MCF 10A (cell line): ENCODE data around the gene PPCDC. TPM values are rescaled to one million over a fixed set of nuclear protein-coding genes. Genes with fewer than 3 reads are reported as not detected.

Experiments
- BruUV-seq: library from RNA; stranded (reverse); fragments of 400-500 nt; replicated peaks from 2 replicates; lab custom pipeline; 2021; lab: Mats Ljungman, UMichigan
- CTCF ChIA-PET: fragments of 300-600 bp; sonication (Branson Sonifier 250); formaldehyde crosslinking; extraction: SDS; loops from one replicate; lab custom pipeline; 2021; ENCODE audit warnings: antibody characterized with exemption, inconsistent platforms; lab: Yijun Ruan, JAX
- POLR2A ChIA-PET: fragments of 300-600, 350-650 bp; sonication (Branson Sonifier 250); formaldehyde crosslinking; extraction: SDS; loops from one replicate; lab custom pipeline; 2020; ENCODE audit warnings: antibody characterized with exemption, inconsistent platforms; lab: Yijun Ruan, JAX
- DNase-seq: peaks from one replicate; pipeline ENCODE4 v3.0.0-alpha.2; 2018; ENCODE audit not compliant: unreplicated experiment
- H3K27ac Mint-ChIP-seq: one replicate; pipeline ENCODE4 v1.8.0; 2022; ENCODE audit warnings: mild to moderate bottlenecking, low read depth, mixed read lengths; ENCODE audit not compliant: unreplicated experiment
- H3K27me3 Mint-ChIP-seq: one replicate; pipeline ENCODE4 v1.8.0; 2022; ENCODE audit warnings: mixed read lengths; ENCODE audit not compliant: insufficient read depth, unreplicated experiment
- H3K36me3 Mint-ChIP-seq: one replicate; pipeline ENCODE4 v1.8.0; 2022; ENCODE audit warnings: mild to moderate bottlenecking, moderate library complexity, mixed read lengths; ENCODE audit not compliant: insufficient read depth, unreplicated experiment
- H3K4me1 Mint-ChIP-seq: one replicate; pipeline ENCODE4 v1.8.0; 2022; ENCODE audit warnings: mixed read lengths; ENCODE audit not compliant: insufficient read depth, unreplicated experiment
- H3K4me3 Mint-ChIP-seq: one replicate; pipeline ENCODE4 v1.8.0; 2022; ENCODE audit warnings: mild to moderate bottlenecking, moderate library complexity, mixed read lengths; ENCODE audit not compliant: unreplicated experiment
- H3K9me3 Mint-ChIP-seq: one replicate; pipeline ENCODE4 v1.8.0; 2022; ENCODE audit warnings: mixed read lengths; ENCODE audit not compliant: unreplicated experiment
- CTCF ChIP-seq: fragments of 200-600 bp; IDR thresholded peaks from one replicate; pipeline ENCODE4 v1.8.0; 2022; ENCODE audit warnings: antibody characterized with exemption, mild to moderate bottlenecking; ENCODE audit not compliant: unreplicated experiment
- intact Hi-C: fragments of 100-400 bp; cut with micrococcal nuclease; formaldehyde crosslinking; loops from 2 replicates; pipeline ENCODE4 v1.14.1; 2022
- total RNA-seq: library from RNA; stranded (reverse); gene quantifications from 2 replicates; pipeline ENCODE4 v1.2.3, GENCODE V29; 2022

The PPCDC gene
- total RNA-seq, 1 experiment from 2014 or later: 25.1 TPM

- ChIA-PET POLR2A (interaction anchor here (0.6 to 3.1 kb wide), 2 partner anchors 176 to 181 kb away, joined by 3 to 35 read pairs; partner anchors contain the start of gene C15orf39), CTCF (interaction anchor here (0.6 to 2.6 kb wide), 8 partner anchors 10 to 389 kb away, joined by 3 to 14 read pairs (median 4); partner anchors contain the start of genes C15orf39 and EDC3)
- TF ChIP-seq CTCF: no peak
- no TSS peak for BruUV-seq
- intact Hi-C loops: loop anchor here (10.0 kb wide), 2 partner anchors 250 to 280 kb away; no protein-coding TSS in a partner anchor
- H3K4me1 Mint-ChIP-seq: peaks cover 8% of the 10 kb centered on the region
- no peak for DNase-seq
- H3K4me3 Mint-ChIP-seq: no peak overlapping the region
- H3K27me3 Mint-ChIP-seq: no peaks in the 10 kb centered on the region
- H3K36me3 Mint-ChIP-seq: peaks cover 7% of the 10 kb centered on the region
- no peaks in the 10 kb centered on the region for H3K9me3 Mint-ChIP-seq
- H3K27ac Mint-ChIP-seq: peak overlapping the region; percentile 95
These were observed 1.7 kb downstream of the PPCDC start for GRCh38 chr15:75025107-75025506.

- intact Hi-C loops: loop anchor here (10.0 kb wide), 2 partner anchors 249 to 279 kb away; no protein-coding TSS in a partner anchor
- TF ChIP-seq CTCF: no peak
- Mint-ChIP-seq H3K4me1 (peaks cover 13% of the 10 kb centered on the region), H3K36me3 (peaks cover 7% of the 10 kb centered on the region), H3K27me3 (no peaks in the 10 kb centered on the region), H3K4me3 (no peak overlapping the region), H3K27ac (no peak overlapping the region), H3K9me3 (no peaks in the 10 kb centered on the region)
- no peak for DNase-seq
- POLR2A ChIA-PET: interaction anchor here (3.1 kb wide), 1 partner anchor 175 kb away, joined by 35 read pairs; the partner anchor contains the start of gene C15orf39
- BruUV-seq: no TSS peak
- CTCF ChIA-PET: interaction anchor here (0.6 to 2.6 kb wide), 4 partner anchors 13 to 179 kb away, joined by 4 to 14 read pairs (median 8); partner anchors contain the start of gene C15orf39
These were observed 2.3 kb downstream of the PPCDC start for GRCh38 chr15:75025548-75026260.

- DNase-seq: no peak
- POLR2A ChIA-PET: interaction anchor here (0.6 kb wide), 1 partner anchor 395 kb away, joined by 3 read pairs; no protein-coding TSS in a partner anchor
- intact Hi-C loops: loop anchor here (10.0 kb wide), 2 partner anchors 247 to 277 kb away; no protein-coding TSS in a partner anchor
- CTCF ChIA-PET: interaction anchor here (0.9 to 5.4 kb wide), 3 partner anchors 76 to 179 kb away, joined by 4 to 85 read pairs (median 10); no protein-coding TSS in a partner anchor
- H3K27ac Mint-ChIP-seq: no peak overlapping the region
- no TSS peak for BruUV-seq
- H3K4me1 Mint-ChIP-seq: peaks cover 19% of the 10 kb centered on the region
- H3K36me3 Mint-ChIP-seq: peaks cover 7% of the 10 kb centered on the region
- no peak for TF ChIP-seq CTCF
- no peak overlapping the region for H3K4me3 Mint-ChIP-seq
- no peaks in the 10 kb centered on the region for H3K27me3 Mint-ChIP-seq
- no peaks in the 10 kb centered on the region for H3K9me3 Mint-ChIP-seq
These were observed 4.2 kb downstream of the PPCDC start for GRCh38 chr15:75027551-75027950.

GRCh38 chr15:75028991-75029377, 5.6 kb downstream of the PPCDC start:
- POLR2A ChIA-PET: interaction anchor here (0.7 to 4.7 kb wide), 3 partner anchors 147 to 339 kb away, joined by 3 to 61 read pairs (median 4); partner anchors contain the start of genes C15orf39 and MAN2C1
- Mint-ChIP-seq H3K36me3 (peaks cover 13% of the 10 kb centered on the region), H3K27me3 (no peaks in the 10 kb centered on the region), H3K4me3 (peak overlapping the region; percentile 10), H3K9me3 (no peaks in the 10 kb centered on the region), H3K27ac (peak overlapping the region; percentile 27), H3K4me1 (peaks cover 19% of the 10 kb centered on the region)
- no peak for TF ChIP-seq CTCF
- DNase-seq: no peak
- CTCF ChIA-PET: interaction anchor here (0.6 to 5.4 kb wide), 18 partner anchors 15 to 776 kb away, joined by 3 to 85 read pairs (median 4); partner anchors contain the start of genes C15orf39 and MAN2C1
- no TSS peak for BruUV-seq
- intact Hi-C loops: loop anchor here (1.0 to 10.0 kb wide), 5 partner anchors 14 to 340 kb away; partner anchors contain the start of gene MAN2C1
